Hepatic stellate cell (primary cell): ENCODE measurements around the gene PADI2.
"Not testable (repeated sequence)": the region's sequence is repeated elsewhere in the genome, so short reads cannot be mapped to it uniquely, and the experiment has no call there.

Experiments
- DNase-seq: peaks from one replicate; pipeline ENCODE4 v3.0.0; 2011; ENCODE audit warnings: low spot score

The PADI2 gene

DNA sequence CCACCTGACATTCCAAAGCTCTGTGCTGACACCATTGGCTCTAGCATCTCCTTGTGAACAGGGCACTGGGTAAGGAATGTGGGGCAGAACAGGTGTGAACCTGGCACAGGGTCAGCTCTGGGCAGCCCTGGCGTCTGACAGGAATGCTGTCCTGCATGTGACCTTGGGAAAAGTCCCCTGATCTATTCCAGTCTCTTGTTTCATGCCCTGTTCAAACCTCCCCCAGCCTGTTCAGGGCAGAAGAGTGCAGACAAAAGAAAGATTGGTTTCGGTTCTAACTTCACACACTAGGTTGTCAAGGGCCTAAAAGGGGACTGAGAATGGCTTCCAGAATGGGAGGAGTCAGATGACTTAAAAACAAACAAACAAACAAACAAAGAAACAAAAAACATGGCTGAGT lies 37.8 kb downstream of the PADI2 start:
- DNase-seq, result no peak

DNA sequence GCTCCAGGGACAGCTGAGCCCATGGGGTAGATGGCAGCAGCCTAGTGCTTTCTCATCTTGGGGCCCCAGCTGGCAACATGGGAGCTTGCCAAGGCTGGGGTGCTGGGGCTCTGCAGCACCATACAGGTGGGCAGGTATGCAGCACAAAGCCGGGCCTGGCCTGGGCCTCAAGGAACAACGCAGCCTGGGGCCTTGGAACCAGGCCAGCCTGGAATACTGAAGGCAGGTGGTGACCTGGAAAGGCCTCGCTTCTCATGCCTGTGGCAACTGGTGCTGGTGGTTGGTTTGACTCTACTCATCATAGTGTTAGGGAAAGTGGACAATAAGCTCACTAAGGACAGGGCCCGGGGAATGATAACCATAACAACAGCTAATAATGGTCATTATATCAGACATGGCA lies 38.4 kb downstream of the PADI2 start:
- DNase-seq, result no peak

DNA sequence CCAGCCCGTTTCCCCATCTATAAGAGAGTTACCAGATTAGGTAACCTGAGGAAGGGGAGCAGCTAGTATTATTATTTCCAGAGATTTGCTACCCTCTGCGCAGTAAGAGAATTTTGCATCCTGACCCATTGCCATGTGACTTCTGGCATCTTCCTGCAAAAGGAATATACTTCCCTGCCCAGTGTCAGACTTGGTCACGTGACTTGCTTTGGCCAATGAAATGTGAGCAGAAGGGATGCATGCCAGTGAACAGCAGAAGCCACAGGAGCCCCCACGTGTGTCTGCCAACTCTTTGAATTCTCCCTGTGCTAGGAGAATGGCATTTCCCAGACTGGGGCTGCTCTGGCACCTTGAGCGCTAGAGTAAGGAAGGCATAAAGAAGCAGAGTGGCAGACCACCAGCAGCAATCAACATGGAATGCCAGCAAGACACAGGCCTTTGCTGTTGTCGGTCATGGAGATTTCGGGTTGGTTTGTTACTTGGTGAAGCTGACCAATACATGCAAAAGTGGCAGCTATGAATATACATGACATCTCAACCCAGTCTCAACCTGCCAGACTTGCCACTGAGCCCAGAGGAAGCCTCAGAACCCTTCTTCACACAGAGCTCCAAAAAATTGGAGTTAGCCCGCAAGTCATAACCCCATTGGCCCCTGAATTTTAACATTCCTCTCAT lies 39.0 kb downstream of the PADI2 start:
- no peak for DNase-seq

DNA sequence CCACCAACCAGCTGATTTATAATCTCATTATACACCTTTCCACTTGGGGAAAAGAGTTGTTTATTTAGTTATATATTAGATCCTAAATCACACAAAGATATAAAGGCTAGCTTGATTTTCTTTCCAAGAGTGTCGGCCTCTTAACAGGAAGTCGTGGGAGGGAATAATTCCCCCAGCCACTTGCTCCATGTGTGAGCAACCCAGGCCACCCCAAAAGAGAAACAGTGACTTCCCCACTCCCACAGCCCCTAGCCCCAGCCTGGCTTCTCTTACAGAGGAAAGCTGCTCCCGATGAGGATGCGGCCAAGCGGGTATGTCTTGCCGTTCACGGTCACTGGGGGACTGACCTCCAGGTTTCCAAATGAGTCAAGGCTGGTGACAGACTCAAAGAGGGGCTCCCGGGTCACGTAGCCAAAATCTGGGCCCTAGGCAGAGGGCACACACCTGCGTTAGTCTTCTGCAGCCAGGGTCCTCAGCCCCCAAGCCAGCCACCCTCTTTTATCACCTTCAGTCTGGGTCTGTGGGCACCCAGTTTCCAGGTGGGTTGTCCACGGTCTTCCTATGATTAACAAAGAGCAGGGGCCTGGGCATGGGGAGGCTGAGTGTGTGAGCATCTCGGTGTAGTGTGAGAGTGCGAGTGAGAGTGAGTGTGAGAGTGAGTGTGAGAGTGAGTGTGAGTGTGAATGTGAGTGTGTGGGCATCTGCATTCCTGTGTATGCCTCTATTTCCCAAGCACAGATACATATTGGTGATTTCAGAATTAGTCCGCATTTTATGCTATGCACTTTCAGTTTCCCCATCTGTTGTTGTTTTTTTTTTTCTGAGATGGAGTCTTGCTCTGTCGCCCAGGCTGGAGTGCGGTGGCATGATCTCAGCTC lies 40.0 kb downstream of the PADI2 start:
- DNase-seq, result no peak

DNA sequence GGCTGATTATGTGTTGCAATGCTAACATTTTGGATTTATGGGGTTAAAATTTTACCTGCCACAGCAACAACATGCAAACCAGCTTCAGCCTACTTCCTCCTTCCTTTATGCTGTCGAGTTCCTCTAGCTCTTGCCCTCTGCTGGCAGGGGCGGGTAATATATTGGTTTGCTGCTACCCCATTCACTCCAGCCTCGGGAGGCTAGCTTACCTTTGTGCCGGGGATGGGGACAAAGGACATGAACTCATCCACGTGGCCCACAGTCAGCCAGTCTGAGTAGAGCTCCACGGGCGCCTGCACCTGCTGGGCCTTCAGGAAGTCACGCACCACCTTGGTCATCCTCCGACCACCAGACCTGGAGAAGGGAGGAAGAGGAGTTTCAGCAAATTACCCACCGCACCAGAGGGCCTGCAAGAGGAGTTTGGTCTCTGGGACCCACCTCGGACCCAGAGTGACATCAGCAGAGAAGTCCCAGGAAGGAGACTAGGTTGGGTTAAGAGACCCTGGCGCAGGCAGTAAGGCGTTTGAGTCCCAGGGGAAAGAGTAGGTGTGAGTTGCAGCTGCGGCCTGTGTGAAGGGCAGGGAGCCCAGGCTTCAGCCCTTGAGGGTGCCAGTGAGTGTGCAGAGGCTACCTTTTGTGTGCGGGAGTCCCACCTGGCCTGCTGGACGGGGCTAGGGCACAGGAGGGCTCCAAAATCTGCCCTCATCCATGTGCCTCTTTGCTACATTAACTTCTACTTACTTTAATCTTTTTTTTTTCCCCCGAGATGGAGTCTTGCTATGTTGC lies 43.6 kb downstream of the PADI2 start:
- DNase-seq, result peak; percentile 32

DNA sequence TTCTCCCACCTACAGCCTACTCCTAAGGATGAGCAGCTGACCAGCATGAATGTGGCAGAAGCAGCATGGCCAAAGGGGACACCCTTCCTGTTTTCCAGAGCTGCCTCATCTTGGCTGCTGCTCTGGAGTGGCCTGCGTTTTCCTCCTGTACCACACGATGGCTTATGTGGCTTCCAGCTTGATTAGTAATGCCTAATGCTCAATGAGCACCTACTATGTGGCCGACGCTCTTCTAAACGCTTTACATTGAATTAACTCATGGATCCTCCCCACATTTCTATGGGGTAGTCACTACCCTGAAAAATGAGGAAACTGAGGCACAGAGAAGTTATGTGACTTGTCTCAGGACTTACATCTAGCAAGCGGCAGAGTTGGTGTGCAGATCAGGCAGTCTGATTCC lies 47.5 kb downstream of the PADI2 start:
- DNase-seq, result no peak

DNA sequence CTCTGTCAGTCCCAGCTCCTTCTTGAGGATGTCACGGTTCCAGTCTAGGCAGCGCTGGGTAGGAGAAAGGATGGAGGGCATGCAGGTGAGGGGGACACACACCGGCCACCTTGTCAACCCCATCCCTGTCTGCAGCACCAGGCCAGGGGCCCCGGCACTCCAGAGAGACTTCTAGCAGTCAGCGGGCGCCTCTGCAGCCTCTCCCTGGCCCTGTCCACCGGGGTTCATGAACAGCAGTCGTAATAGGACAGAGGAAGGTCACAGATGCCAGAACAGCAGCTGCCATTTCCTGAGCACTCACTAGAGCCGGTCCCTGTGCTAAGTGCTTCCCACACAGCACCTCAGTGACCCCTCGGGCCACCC lies 49.1 kb downstream of the PADI2 start:
- no peak for DNase-seq

DNA sequence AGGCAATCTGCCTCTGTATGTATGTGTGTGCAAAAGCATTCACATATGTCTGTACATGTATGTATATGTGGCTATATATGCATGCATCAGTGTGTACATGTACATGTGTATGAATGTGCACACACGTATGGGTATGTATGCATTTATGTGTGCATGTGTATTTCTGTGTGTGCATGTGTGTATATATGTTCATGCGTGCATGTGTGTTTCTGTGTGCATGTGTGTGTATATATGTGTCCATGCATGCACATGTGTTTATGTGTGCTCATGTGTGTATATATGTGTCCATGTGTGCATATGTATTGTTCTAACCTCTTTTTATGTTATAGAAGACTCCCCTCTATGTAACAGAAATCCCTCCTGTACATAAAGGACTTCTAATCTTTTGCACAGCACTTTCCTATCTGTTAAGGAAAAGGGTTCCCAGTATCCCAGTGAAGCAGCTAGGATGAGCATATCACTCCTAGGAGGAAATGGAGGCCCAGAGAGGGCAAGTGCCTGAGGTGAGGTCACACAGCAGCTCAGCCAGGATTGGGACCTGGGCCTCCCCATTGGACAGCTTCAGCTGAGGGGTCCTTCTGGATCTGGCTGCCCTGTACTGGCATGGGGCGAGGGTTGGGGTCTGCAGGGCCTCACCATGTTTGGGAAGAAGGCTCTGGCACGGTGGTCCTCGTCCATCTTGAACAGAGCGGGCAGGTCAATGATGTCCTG lies 49.6 kb downstream of the PADI2 start:
- no peak for DNase-seq

DNA sequence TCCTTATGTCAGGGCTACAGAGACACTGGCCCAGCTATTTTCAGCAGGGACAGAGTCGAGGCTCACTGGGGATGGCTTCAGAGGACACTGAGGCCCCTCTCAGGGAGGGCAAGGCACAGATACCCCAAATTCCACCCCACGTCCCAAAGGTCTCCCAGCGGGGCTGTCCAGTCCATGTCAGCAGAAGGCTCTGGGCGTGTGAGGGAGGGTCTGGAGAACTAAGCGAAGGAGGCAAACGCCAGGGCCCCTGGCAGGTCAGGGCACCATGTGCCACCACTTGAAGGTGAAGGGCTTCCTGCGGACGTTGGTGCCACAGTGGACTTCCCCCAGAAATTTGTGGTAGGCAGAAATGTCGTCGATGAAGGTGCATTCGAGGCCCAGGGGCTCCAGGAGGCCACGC lies 50.5 kb downstream of the PADI2 start:
- no peak for DNase-seq

DNA sequence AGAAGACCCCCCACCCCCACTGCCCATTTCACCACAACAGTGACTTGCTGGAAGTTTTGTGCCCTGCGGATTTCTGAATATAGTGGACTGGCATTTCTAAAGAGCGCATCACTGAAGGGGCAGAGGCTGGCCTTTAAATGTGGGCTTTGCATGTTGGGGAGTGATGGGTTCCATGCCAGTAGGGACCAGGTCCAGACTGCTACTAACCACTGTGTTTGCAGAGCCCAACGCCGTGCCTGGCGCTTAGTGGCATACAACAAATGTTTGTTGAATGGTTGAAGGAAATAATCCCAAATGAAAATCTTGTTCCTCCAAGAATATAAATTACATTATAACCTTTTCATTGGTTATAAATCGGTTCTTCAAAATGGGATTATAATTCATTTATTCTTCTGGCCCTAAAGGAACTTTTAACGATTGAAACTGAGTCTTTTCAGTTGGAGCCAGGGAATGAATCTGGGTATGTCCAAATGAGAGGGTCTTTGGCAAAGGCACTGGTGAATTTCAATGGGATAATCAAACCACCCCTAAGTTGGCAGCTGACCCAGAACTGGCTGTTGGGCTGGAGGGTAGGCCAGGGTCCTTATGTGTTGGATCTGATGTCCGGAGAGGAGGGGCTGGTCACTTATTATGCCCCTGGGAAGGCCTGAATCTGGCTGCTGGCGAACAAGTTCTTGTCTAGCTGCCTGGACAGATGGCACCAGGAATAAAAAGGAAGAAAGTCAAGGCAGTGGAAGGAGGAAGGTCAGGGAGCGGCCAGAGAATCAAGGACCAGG lies 51.6 kb downstream of the PADI2 start:
- no peak for DNase-seq

DNA sequence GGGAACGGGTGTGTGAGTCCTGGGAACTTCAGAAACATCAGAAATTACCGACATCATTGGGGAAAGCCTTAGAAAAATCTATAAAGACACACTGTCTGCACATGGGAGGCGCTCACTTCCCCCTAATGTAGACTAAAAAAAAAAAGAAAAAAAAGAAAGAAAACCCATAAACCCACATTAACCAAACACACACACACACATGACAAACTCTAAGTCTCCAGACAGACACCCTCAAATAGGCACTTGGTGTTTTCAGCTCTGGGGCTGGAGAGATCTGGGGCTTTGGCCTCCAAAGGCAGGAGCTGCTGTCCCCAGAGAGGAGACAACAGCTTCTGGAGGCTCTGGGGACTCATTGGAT lies 52.2 kb downstream of the PADI2 start:
- no peak for DNase-seq

DNA sequence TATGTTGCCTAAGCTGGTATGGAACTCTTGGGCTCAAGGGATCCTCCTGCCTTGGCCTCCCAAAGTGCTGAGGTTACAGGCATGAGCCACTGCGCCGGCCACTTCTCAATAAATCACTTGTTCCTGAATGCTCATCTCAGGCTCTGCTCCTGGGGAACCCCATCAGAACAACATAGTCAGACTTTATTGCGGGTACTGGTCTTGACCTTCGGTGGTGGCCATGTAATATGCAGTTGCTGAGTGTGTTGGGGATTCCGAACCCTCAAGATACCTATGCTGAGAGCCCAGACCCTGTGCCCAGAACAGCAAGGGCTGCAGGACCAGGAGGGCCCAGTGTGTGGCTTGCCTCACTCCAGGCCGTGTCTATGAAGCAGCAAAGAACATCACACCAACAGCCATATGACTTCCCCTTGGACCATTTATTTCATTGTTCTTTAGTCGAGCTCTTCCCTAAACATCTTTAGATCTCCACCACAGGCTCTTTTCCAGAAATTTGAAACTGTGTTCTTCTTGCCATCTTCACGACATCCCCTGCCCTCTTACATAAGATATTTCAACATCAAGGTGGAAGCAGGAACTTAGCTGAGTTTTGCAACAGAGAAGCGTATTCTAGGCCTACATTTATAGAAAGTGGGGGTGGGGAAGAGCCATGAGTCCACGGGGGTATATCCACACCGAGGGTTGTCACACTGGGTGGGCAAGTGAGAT lies 52.7 kb downstream of the PADI2 start:
- DNase-seq, result no peak

DNA sequence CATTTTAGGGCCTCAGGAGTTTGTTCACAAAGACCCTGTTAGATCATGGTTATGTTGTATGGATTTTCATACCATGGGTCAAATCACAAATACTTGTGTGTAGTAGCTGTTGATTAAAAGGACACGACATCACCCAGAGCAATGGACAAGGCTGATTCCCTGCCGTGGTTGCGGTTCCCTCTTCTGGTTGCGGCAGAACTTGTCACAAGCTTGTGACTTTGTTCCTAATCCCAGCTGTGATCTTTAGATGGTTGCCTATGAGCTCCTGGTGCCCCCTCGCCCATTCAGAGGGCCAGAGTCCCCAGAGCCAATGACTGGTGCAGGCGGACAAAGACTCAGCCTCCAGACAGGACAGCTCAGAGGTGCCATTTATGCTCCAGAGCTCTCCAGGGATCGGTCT lies 53.6 kb downstream of the PADI2 start:
- no peak for DNase-seq

DNA sequence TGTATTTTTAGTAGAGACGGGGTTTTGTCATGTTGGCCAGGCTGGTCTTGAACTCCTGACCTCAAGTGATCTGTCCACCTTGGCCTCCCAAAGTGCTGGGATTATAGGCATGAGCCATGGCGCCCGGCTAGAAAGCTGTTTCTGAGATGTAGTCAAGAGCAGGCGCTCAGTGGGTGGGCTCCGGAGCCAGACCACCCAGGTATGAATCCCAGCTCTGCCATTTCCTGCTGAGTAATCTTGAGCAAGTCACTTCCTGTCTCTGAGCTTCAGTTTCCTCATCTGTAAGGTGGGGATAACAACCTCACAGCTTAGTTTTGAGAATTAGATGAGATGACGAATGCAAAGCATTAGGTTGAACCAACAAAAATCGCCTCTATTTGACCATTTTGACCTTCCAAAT lies 56.5 kb downstream of the PADI2 start:
- not testable (repeated sequence) for DNase-seq

DNA sequence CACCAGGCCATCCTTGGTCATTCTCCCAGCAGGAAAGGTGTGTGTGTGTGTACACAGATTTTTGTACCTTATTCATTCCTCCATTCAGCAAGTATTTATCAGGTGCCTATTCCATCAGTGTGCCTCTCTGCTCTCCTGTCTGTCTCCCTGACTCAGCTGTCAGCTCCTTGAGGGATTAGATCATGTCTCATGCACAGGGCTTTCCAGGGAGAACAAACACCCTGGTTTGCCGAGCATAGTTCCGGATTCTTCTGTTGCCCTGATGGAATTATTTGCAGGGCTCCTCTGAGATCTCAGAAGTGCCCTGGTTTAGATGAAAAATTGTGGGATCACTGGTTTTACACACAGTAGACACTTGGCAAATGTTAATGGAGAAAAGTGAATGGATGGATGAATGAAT lies 57.4 kb downstream of the PADI2 start:
- no peak for DNase-seq

DNA sequence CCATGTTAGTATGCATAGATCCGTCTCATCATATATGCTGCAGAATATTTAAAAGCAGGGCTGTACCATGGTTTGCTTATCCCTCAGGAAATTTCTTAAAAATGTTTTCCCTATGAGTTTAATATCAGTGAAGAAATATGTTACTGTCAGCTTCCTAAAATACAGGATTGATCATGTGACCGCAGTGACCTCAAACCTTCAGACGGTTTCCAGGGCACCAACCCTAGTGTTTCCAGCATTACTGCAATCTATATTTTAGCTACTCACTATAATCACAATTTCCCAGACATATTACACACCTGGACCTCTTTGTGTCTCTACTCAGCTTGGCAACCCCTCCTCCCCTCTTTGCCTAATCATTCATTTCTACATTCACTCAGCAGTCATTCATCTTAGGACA lies 57.8 kb downstream of the PADI2 start:
- no peak for DNase-seq

DNA sequence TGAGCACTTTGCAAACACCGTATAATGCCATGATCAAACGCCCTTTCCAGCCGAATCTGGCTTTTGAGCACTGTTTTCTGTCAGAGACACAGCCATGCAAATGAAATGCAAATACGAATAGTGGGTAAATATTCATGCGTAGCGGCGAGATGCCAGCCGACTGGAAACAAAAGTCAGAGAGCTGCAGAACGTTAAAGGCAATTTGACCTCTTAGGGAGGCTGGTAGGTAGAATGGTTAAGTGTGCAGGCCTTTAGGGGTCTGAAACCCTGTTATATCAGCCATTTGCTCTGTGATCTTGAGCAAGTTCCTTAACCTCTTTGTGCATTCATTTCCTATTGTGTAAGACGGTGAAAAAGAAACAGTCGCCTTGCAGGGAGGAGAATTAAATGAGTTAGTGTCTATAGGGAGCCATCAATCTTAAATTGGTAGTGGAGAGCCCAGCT lies 58.9 kb downstream of the PADI2 start:
- no peak for DNase-seq

DNA sequence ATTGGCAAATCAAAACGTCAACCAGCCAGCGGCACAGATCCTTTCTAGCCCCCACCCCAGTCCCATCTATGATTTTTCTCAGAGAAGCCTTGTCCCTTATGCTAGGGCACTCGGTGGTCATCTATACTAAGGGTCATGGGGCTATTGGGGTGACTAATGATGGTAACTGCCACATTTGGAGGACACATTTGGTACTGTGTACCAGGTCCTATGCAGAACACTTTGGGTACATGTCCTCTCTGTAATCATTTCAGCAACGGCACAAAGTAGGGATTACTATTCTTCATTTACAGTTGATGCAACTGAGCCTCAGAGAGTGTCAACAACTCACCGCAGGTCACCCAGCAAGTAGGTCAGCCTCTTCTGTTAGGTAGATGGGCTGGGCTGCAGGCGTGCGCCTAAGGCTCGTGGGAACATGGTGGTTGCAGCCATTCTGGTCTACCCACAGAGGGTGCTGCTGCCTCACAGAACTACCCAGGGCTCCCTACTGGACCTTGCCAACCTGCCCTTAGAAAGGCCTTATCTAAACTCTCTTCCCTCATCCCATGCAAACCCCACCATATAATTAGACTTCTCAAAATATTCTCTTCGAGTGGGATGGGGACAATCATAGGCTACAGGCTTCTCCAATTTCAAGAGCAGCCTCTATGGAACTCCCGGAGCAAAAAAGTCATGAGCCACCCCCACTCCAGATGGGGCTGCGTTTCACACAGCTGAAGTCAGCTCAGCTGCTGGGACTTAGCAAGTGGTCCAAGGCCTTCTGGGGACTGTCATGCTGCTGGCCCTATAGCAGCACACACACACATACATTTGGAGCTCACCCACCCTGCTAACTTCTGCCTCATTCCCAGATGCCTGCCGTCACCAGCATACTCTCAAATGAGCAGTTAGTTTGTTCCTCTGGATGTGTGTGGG lies 59.6 kb downstream of the PADI2 start:
- peak; percentile 77 for DNase-seq

DNA sequence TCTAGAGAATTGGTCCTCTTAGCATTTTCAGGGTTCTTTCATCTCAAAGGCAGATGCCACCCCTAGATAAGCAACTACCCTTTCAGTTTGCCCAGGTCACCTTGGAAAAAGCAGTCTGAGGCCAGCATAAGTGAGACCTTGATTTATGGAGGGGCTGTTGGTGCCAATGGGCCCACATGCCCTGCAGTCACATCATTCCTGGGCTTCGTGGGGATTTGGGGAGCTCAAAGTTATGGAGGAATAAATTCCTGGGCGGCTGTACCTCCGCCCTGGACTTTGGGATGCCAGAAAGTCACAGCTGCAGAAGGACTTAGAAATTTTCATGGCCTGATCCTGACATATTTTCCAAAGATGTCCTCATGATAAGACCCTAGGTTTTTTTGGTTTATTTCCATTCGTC lies 62.7 kb downstream of the PADI2 start:
- no peak for DNase-seq

DNA sequence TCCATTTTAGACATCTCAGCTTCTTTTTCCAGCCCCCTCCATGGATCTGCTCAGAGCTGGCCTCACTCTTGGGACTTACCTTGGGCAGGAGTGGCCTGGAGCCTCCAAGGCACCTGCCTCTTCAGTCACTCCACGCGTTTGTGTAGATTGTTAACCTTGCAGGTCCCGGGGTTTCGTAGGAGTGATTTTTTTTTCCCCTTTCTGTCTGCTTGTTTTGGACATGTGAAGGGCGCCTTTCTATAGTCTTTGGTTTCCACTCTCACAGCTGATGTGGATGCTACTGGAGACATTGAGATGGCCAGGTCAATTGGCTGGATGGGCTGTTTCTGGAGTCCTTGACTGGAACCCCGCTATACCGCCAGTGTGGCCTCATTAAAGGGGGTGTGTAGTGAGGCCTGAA lies 63.5 kb downstream of the PADI2 start:
- DNase-seq, result no peak
